ENCODE results near the gene FAM210A.

The FAM210A gene

DNA sequence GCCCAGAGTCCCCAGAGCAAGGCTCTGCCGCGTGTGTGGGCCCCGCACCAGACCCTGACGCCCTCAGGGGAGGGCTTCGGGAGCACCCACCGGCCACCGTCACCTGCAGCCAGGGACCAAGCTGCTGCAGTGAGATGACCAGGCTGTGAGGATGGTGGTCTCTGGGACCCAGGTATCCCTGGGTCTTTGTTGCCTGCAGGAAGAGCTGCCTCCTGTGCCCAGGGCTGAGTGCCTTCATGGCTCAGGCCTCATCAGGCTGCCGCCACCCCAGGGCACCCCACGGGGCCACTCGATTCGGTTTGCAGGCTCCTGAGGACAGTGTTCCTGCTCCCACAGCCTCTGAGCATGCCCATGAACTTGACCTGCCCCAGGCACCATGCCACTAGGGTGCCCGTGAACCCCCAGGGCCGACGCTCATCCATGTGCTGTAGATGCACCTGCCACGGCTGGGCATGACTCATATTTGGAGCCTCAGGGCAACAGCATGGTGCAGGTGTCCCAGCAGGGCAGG is 109.8 kb downstream of the FAM210A start:
- DNase-seq (ENCODE audit: extremely low read depth, low read depth): no peak
- TF ChIP-seq, protein P1, sequence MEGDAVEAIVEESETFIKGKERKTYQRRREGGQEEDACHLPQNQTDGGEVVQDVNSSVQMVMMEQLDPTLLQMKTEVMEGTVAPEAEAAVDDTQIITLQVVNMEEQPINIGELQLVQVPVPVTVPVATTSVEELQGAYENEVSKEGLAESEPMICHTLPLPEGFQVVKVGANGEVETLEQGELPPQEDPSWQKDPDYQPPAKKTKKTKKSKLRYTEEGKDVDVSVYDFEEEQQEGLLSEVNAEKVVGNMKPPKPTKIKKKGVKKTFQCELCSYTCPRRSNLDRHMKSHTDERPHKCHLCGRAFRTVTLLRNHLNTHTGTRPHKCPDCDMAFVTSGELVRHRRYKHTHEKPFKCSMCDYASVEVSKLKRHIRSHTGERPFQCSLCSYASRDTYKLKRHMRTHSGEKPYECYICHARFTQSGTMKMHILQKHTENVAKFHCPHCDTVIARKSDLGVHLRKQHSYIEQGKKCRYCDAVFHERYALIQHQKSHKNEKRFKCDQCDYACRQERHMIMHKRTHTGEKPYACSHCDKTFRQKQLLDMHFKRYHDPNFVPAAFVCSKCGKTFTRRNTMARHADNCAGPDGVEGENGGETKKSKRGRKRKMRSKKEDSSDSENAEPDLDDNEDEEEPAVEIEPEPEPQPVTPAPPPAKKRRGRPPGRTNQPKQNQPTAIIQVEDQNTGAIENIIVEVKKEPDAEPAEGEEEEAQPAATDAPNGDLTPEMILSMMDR (IDR thresholded peaks at IDR 0.05; ENCODE audit: low read depth, low read length): no peak

DNA sequence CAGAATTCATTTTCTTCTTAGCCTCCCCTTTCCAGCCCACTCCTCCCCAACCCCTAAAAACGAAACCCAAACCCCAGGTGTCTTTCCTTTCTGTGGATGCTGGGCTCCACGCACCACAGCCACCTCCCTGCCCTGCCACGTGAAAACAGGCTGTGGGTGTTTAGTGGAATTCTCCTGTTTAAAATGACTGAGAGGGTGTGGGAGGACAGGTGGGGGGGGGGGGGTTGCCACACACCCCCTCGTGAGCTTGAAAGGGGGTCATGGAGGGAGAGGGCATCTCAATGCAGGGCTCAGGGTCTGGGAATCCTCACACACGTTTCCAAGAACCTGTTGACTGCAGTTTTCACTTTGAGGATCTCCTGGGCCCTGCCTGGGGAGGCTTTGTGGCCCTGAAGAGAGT is 110.3 kb downstream of the FAM210A start:
- DNase-seq (ENCODE audit: extremely low read depth, low read depth): no peak
- TF ChIP-seq, protein P1 (IDR thresholded peaks at IDR 0.05; ENCODE audit: low read depth, low read length): no peak

DNA sequence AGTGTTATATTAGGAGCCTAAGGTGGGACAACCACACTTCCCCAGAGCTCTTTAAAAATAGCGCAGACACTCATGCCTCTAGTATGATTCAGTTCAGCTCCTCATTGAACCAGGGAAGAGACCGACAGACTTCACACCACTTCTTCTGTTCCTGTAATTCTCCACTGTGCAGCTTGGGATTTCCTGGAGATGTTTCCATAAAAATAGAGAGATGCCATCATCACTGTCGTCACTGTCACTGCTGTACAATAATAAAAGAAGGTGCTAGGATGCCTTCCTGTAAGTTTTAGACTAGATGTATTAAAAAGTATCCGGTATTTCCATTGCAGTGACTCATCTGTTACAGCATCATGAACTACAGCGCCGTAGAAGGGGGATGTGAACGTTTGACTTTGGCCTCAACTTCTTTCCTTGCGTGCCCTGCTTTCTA is 110.9 kb downstream of the FAM210A start:
- TF ChIP-seq, protein P1 (IDR thresholded peaks at IDR 0.05; ENCODE audit: low read depth, low read length): no peak
- DNase-seq (ENCODE audit: extremely low read depth, low read depth): no peak

DNA sequence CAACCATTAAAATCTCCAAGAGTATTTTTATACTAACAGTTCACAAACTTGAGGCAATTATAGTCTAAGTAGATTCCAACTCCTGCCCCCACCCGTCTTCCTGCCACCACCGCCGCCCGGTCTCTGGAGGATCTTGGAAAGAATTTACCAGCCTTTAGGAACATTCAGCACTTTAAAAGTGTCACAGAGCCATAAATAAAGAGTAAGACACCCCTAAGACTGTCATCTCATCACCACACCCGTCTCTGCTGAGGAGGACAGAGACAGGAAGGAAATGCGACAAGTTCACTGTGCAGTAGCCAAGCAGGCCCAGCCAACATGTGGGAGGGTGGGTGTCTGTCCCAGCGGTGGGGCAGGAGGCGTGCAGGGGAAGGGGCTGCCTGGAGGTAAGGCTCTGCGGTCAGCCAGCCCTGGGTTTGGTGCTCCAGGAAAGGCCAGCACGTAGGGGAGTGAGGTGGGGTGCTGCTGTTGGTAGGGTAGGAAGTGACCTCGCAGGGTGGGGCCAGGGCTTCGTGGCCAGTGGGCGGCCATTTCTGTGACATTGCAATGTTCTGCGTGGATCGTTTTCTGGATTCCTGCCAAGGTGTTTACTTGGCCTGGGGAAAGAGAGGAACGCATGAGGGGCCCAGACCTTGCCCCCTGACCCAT is 111.6 kb downstream of the FAM210A start:
- DNase-seq (ENCODE audit: extremely low read depth, low read depth): no peak
- TF ChIP-seq, protein P1 (IDR thresholded peaks at IDR 0.05; ENCODE audit: low read depth, low read length): no peak

DNA sequence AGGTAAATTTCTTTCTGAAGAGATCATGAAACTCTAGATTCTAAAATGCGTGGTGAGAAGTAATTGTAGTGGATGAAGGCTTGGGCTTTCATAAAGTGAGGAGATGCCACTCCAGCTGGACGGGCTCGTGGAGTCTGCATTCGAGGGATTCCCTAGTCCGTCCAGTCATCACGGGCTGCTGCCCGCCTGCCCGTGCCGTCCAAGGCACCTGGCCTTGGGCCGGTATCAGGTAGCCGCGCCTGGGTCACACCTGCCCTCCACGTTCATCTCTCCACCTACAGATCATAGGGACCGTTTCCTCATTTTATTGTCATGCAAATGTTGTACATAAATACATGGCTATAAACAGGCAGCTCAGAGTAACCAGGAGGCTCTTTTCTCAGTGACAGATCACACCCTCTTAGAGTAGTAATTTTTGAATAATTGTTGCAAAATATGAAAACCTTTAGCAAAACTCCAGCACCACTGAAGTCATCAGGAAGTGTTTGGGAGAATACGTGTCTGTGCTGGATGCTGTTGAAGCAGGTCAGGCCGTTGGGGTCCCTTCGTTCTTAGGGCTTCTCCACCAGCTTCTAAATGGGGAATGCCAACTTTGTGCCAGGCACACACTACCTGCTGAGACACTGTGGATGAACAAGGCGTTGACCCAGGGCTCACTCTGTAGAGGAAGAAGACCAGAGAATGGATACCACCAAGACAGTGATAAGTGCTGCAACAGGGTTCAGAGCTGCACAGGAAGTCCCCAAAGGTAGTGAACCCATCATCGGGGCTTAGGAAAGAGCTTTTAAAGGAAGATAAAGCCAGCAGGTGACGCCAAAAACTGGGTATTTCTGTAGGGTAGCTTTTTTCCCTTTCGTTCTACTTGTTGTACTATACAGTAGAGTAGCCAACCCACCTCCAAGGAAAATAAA is 112.5 kb downstream of the FAM210A start:
- DNase-seq (ENCODE audit: extremely low read depth, low read depth): no peak

More for the DNA sequence above, 112.5 kb downstream of the FAM210A start:
- TF ChIP-seq, protein P1 (IDR thresholded peaks at IDR 0.05; ENCODE audit: low read depth, low read length): no peak

All from AG09319 (cell line).